NCI-H187 treated with DMSO at 0.1 percent for 48 hours (cell line): Measurements from ENCODE around the gene GSTT4.
"Not testable (repeated sequence)": the region's sequence is repeated elsewhere in the genome, so short reads cannot be mapped to it uniquely, and the experiment has no call there.

Experiments used
- DNase-seq: peaks from one replicate; lab custom pipeline; 2025; lab: John Stamatoyannopoulos, UW

Gene GSTT4

DNA sequence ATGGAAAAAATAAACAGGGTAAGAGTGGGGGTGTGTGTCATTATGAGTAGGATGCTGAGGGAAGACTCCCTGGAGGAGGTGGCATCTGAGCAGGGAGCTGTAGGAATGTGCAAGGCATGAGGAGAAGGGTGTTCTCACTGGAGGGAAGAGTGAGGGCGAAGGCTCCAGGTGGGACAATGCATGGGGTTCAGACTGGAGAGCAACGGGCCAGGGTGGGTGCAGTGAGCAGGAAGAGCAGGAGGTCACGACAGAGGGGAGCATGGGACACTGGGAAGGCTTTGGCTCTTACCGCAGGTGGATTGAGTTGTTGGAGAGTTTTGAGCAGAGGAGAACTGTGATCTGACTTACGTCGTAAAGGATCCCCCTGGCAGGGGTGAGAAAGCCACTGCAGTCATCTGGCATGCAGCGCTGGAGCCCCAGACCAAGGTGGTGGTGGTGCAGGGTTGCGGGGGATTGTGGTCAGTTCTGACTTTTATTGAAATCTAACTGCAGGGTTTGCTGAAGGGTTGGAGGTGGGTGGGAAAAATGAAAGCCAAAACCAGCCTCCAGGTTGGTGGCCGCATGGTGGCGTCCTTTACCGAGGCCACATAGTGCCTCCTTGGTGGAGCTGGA is 52.4 kb downstream of the GSTT4 start:
- not testable (repeated sequence) for DNase-seq

- DNase-seq, result not testable (repeated sequence)
These were observed 53.9 kb downstream of the GSTT4 start for GRCh38 chr22:23951383-23951782.

DNA sequence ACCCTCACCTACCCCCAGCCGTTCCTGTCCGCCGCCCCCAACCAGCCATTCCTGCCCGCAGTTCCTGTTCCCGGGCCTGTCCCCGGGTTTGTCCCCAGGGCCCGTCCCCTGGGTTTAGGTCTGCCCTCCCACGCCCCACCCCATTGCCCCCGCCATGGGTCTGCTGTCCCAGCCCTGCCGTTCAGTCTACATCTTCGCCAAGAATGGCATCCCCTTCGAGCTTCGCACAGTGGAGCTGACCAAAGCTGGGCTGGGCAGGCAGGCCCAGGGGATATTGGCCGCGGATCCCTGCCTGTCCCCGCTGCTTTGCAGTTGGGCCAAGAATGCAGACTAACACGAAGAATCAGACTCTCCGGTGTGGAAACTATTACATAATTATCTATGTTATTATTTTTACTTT is 55.5 kb downstream of the GSTT4 start:
- DNase-seq, result not testable (repeated sequence)
